ENCODE results near the gene EXOC6.

EXOC6 gene

DNA sequence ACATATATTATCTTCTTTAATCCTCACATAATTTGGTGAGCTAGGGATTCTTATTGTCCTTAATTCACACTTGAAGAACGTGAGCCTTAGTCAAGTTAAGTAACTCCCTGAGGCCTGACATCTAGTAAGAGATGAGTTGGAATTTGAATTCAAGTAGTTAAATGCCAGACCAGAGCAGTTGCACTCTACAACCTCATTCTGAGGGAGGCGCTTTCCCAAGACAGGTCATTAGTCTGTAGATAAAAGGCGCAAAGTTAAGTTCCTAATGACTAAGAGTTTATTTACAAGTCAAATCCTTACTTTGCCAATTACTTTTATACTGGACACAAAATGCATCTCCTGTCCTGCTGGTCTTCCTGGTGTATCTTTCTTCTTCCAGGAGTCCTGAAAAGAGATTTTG lies 3.6 kb upstream of the EXOC6 start:
- no peak for DNase-seq (ENCODE audit: low spot score)
- no peak overlapping the region for H3K27ac ChIP-seq
- TF ChIP-seq, protein P1, sequence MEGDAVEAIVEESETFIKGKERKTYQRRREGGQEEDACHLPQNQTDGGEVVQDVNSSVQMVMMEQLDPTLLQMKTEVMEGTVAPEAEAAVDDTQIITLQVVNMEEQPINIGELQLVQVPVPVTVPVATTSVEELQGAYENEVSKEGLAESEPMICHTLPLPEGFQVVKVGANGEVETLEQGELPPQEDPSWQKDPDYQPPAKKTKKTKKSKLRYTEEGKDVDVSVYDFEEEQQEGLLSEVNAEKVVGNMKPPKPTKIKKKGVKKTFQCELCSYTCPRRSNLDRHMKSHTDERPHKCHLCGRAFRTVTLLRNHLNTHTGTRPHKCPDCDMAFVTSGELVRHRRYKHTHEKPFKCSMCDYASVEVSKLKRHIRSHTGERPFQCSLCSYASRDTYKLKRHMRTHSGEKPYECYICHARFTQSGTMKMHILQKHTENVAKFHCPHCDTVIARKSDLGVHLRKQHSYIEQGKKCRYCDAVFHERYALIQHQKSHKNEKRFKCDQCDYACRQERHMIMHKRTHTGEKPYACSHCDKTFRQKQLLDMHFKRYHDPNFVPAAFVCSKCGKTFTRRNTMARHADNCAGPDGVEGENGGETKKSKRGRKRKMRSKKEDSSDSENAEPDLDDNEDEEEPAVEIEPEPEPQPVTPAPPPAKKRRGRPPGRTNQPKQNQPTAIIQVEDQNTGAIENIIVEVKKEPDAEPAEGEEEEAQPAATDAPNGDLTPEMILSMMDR (conservative IDR thresholded peaks at IDR 0.05; ENCODE audit: low read depth), result no peak
- ChIA-PET POLR2A (ENCODE audit: low non-redundant PET) (no interaction called here), CTCF (no interaction called here)

DNA sequence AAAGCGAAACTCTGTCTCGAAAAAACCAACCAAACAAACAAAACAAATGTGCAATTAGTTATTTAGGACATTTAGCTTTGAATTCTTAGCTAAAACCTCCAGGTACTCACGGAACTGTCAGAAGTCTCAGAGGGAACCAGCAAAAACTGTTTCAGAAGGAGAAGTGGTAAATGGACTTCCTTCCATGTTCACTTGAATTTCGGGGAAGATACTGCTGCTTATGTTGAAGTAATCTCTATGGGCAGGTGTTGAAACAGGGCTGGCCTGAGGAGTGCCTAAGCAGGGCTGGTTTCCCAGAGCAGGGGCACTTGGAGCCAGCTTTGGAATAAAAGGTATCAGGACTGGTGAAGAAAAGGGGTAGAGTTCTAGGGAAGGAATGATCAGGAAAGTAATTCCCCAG lies 2.4 kb upstream of the EXOC6 start:
- TF ChIP-seq, protein P1 (conservative IDR thresholded peaks at IDR 0.05; ENCODE audit: low read depth), result no peak
- no peak for DNase-seq (ENCODE audit: low spot score)
- ChIA-PET CTCF (interaction anchor here (1.4 kb wide), 1 partner anchor 8 kb away, joined by 3 read pairs; no protein-coding TSS in a partner anchor), POLR2A (ENCODE audit: low non-redundant PET) (no interaction called here)
- H3K27ac ChIP-seq, result no peak overlapping the region

DNA sequence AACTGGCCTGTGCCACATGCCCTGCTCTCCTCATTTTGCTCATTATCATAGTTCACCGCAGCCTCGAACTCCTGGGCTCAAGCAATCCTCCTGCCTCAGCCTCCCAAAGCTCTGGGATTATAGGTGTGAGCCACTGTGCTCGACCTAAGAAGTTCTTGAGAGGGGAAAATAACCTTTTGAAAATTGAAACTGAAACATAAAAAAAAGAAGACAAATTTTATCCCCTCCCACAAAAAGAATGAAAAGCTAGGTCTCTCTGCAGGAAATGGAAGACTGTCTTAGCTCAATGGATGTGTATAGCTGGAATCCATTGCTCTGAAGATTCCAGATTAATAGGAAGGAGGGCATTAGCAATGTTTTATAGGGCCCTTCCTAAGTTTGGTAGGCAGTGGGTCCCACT lies 2.0 kb upstream of the EXOC6 start:
- H3K27ac ChIP-seq, result no peak overlapping the region
- CTCF ChIA-PET, result interaction anchor here (0.6 to 1.4 kb wide), 2 partner anchors 8 to 197 kb away, joined by 3 read pairs; no protein-coding TSS in a partner anchor
- no peak for DNase-seq (ENCODE audit: low spot score)
- TF ChIP-seq, protein P1 (conservative IDR thresholded peaks at IDR 0.05; ENCODE audit: low read depth), result no peak
- POLR2A ChIA-PET (ENCODE audit: low non-redundant PET), result no interaction called here

DNA sequence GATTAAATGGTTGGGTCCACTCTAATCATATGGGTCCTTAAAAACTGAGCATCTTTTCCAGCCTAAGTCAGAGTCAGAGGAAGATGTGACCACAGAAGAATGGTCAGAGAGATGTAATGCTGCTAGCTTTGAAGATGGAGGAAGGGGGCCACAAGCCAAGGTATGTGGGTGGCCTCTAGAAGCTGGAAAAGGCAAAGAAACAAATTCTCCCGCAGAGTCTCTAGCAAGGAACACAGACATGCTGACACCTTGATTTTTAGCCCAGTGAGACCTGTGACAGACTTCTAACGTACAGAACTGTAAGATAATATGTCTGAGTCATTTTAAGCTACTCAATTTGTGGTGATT lies 1.5 kb upstream of the EXOC6 start:
- ChIA-PET CTCF (interaction anchor here (0.6 to 1.4 kb wide), 4 partner anchors 9 to 287 kb away, joined by 3 read pairs; no protein-coding TSS in a partner anchor), POLR2A (ENCODE audit: low non-redundant PET) (no interaction called here)
- TF ChIP-seq, protein P1 (conservative IDR thresholded peaks at IDR 0.05; ENCODE audit: low read depth), result no peak
- no peak overlapping the region for H3K27ac ChIP-seq
- DNase-seq (ENCODE audit: low spot score), result no peak

DNA sequence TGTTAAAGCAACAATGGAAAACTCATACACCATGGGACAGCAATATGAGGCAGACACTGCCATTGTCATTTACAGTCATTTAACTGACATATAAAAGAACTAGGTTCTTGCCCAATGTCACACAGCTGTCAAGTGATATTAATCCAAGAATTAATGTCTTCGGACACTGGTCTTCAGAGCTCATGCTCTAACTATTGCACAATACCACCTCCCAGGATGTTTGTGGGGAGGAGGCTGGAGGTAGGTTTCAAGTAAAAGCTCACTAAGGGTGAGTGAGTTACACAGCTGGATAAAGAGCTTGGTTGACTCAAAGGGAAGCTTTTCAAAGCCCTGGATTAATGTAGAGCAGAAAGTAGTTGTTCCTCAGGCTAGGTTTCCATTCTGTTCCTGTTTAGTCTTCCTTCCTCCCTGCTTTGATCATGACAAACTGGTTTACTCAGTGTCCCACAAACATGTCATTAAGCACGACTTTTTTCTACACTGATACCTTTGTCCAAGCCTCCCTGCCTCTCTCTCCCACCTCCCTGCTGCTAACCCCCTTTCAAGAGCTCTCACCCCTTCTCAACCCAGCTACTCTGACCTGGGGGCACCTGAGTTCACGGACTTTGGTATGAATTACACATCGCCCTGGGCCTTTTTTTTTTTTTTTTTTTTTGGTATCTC lies 987 bp upstream of the EXOC6 start:
- TF ChIP-seq, protein P1 (conservative IDR thresholded peaks at IDR 0.05; ENCODE audit: low read depth), result no peak
- no peak overlapping the region for H3K27ac ChIP-seq
- ChIA-PET POLR2A (ENCODE audit: low non-redundant PET) (interaction anchor here (0.5 kb wide), 1 partner anchor 321 kb away, joined by 3 read pairs; no protein-coding TSS in a partner anchor), CTCF (interaction anchor here (0.6 to 1.2 kb wide), 4 partner anchors 9 to 288 kb away, joined by 3 read pairs; no protein-coding TSS in a partner anchor)
- DNase-seq (ENCODE audit: low spot score), result no peak

- CTCF ChIA-PET, result interaction anchor here (0.6 to 1.2 kb wide), 2 partner anchors 8 to 313 kb away, joined by 3 read pairs; no protein-coding TSS in a partner anchor
- no peak for DNase-seq (ENCODE audit: low spot score)
- TF ChIP-seq, protein P1 (conservative IDR thresholded peaks at IDR 0.05; ENCODE audit: low read depth), result no peak
- POLR2A ChIA-PET (ENCODE audit: low non-redundant PET), result interaction anchor here (0.5 to 1.2 kb wide), 3 partner anchors 13 to 1787 kb away, joined by 3 to 4 read pairs (median 3); no protein-coding TSS in a partner anchor
- H3K27ac ChIP-seq, result peak overlapping the region; percentile 55; the same call in 1 of the 2 replicates
These were observed 281 bp upstream of the EXOC6 start for GRCh38 chr10:92848037-92848440.

Measured in RWPE1 (cell line).